Fibroblast of mammary gland (primary cell): ENCODE results near the gene NOSIP.

ENCODE experiments used
- DNase-seq: peaks from one replicate; pipeline ENCODE4 v3.0.0-alpha.2; 2010; ENCODE audit warnings: low read depth
- H3K4me3 ChIP-seq: 2 replicates; pipeline ENCODE4 v1.5.1; 2011; ENCODE audit warnings: low read depth, mild to moderate bottlenecking, low read length, moderate library complexity; ENCODE audit not compliant: control insufficient read depth
- CTCF ChIP-seq: conservative IDR thresholded peaks from 2 replicates; pipeline ENCODE4 v1.5.1; 2011; ENCODE audit warnings: low read depth, low read length, inconsistent platforms; ENCODE audit not compliant: control insufficient read depth, insufficient read depth

Gene NOSIP

GRCh38 chr19:49549045-49549444 lies 31.3 kb downstream of the NOSIP start:
- no peak for DNase-seq
- TF ChIP-seq CTCF, result no peak
- no peak overlapping the region for H3K4me3 ChIP-seq

GRCh38 chr19:49546825-49547565 lies 33.4 kb downstream of the NOSIP start:
- DNase-seq, result peak; percentile 93
- peak; percentile 83 for TF ChIP-seq CTCF
- no peak overlapping the region for H3K4me3 ChIP-seq

- no peak overlapping the region for H3K4me3 ChIP-seq
- TF ChIP-seq CTCF, result no peak
- no peak for DNase-seq
Observed at GRCh38 chr19:49544154-49544553, 36.2 kb downstream of the NOSIP start.

GRCh38 chr19:49543032-49543431 lies 37.3 kb downstream of the NOSIP start:
- no peak for DNase-seq
- TF ChIP-seq CTCF, result no peak
- H3K4me3 ChIP-seq, result no peak overlapping the region

- H3K4me3 ChIP-seq, result no peak overlapping the region
- TF ChIP-seq CTCF, result no peak
- no peak for DNase-seq
Observed at GRCh38 chr19:49542446-49542845, 37.9 kb downstream of the NOSIP start.

- TF ChIP-seq CTCF, result no peak
- no peak overlapping the region for H3K4me3 ChIP-seq
- no peak for DNase-seq
Observed at GRCh38 chr19:49541914-49542313, 38.4 kb downstream of the NOSIP start.
